ENCODE data around the gene COG7. TPM values are rescaled to one million over a fixed set of nuclear protein-coding genes. Genes with fewer than 3 reads are reported as not detected.
"Not testable (repeated sequence)": the region's sequence is repeated elsewhere in the genome, so short reads cannot be mapped to it uniquely, and the experiment has no call there.

Gene COG7
- total RNA-seq, 1 donor from 2014 or later = 18.1 TPM

DNA sequence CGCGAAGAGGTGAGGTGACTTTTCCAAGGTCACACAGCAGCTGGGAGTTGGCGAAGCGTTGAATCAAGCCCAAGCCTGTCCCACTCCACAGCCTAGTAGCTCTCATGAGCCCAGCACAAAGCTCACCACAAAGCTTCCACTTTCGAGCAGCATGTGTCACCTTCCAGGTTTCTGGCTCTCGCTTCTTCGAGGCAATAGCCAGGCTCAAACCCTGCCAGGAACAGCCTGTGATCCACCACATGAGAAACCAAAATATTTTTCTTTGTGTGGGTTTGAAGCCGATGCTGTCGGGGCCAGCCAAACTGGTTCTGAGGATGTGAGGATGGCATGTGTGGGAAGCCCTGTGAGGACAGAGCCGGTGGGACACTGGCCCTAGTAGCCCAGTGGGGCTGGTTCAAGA is 68.1 kb downstream of the COG7 start:
- DNase-seq = no peak

DNA sequence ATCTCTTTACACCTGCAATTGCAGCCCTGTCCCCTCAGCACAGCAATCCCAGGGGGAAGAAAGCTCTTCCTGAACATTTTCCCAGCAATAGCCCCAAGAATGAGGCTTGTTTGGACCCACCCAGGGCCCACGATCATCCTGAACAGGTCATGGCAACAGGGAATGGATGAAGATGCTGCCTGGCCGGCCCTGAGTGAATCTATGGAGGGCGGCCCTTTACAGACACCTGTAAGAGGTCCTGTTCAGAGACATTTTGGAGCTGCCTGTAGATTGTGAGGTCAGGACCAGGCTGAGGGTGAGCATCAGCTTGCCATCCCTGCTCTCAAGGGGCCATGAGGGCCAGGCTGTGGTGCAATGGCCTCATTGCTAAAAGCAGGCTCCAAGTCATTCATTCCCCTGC is 69.1 kb downstream of the COG7 start:
- DNase-seq = no peak

DNA sequence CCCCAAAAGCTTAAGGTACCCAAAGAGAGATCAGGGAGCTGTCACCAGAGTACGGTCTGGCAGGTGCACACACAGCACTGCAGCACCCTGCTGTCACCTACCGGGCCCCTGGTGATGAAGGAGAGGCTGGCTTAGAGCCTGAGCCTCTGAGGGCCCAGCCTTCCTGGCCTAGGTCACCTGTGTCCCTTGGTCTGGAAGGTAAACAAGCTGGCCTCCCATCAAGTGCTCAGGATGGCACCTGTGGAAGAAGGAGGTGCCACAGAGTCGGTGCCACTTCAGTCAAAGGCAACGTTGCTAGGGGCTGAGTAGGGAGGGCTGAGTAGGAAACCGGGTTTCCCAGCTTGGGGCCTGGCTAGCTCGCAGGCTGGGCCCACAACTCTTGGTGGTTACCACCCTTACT is 70.7 kb downstream of the COG7 start:
- no peak for DNase-seq

DNA sequence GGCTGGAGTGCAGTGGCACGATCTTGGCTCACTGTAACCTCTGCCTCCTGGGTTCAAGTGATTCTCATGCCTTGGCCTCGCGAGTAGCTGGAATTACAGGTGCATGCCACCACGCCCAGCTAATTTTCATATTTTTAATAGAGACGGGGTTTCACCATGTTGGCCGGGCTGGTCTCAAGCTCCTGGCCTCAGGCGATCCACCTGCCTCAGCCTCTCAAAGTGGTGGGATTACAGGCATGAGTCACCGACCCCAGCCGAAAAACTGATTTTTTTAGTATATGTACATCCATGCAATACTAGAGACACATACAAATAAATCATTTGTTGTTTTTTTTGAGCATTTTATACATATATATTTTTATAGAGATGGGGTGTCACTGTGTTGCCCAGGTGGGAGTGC is 71.3 kb downstream of the COG7 start:
- DNase-seq = not testable (repeated sequence)

DNA sequence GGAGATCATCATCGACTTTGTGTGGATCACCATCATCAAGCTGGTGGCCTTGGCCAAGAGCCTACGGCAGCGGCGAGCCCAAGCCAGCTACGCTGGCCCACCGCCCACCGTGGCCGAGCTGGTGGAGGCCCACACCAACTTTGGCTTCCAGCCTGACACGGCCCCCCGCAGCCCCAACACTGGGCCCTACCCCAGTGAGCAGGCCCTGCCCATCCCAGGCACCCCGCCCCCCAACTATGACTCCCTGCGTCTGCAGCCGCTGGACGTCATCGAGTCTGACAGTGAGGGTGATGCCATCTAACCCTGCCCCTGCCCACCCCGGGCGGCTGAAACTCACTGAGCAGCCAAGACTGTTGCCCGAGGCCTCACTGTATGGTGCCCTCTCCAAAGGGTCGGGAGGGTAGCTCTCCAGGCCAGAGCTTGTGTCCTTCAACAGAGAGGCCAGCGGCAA is 72.5 kb downstream of the COG7 start:
- no peak for DNase-seq

DNA sequence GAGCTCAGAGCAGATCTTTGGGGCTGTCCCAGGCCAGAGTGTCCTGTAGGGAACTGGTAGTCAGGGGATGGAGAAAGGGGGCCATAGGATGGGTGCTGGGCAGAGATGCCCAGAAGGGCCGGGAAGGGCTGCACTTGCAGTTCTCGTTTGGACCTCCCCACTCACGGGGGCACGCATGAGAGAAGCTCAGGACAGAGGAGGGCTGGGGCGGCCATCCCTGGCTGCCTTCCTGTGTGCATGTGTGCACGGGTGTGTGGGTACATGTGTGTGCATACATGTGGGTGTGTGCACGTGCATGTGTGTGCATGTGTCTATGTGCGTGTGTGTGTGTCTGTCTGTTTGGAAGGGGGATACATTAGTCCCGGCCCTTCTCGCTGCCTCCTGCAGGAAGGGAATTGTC is 73.3 kb downstream of the COG7 start:
- no peak for DNase-seq

DNA sequence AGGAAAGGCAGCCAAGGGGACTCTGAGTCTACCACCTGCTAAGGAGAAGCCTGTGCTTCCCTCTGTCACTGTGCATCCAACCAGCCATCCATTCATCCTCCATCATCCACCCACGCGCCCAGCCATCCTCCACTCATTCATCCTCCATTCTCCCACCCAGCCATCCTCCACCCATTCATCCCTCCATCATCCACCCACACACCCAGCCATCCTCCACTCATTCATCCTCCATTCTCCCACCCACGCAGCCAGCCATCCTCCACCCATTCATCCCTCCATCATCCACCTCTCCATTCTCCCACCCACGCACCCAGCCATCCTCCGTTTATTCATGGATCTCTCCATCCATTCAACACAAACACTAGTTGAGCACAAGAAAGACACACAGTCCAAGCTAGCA is 74.1 kb downstream of the COG7 start:
- DNase-seq = no peak

DNA sequence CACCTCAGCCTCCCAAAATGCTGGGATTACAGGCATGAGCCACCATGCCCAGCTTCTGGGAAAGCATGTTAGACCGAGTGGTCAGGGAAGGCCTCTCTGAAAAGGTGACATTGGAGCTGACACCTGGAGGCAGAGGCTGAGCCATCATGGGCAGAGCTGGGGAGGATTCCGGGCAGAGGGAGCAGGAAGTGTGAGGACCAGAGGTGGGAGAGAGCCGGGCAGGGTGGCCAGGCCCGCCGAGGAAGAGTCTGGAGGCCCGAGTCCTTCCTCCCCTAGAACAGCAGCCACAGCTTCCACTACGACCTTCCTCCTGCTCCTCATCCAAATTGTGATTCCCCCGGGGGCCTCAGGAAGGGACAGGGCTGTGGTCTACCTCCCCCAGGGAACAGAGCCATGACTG is 74.7 kb downstream of the COG7 start:
- DNase-seq = no peak

DNA sequence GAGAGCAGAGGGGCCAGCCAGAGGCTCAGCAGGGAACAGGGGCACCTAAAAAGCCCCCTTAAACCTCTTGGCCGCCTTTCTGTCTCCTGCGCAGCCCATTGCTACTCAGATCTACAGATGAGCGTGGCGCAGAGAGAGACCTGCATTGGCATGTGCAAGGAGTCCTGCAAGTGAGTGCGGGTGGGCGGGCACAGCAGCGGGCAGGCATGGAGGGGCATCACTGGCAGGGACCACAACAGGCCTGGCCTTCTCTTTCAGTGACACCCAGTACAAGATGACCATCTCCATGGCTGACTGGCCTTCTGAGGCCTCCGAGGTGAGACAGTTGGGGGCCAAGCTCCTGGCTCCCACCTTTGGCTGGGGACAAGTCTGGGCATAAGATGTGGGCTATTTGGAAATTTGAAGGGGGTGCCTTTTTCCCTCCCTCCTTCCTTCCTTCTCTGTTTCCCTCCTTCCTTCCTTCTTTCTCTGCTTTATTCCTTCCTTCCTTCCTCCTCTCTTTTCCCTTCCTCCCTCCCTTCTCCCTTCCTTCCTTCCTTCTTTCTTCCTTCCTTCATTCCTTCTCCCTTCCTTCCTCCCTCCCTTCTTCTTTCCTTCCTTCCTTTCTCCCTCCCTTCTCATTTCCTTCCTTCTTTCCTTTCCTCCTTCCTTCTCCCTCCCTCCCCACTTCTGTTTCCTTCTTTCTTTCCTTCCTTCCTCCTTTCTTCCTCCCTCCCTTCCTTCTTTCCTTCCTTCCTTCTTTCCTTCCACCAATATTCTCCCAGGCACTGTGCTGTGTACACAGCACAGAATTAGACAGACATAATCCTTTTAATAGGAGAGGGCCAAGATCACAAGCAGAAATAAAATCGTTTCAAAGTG is 75.7 kb downstream of the COG7 start:
- DNase-seq = no peak

DNA sequence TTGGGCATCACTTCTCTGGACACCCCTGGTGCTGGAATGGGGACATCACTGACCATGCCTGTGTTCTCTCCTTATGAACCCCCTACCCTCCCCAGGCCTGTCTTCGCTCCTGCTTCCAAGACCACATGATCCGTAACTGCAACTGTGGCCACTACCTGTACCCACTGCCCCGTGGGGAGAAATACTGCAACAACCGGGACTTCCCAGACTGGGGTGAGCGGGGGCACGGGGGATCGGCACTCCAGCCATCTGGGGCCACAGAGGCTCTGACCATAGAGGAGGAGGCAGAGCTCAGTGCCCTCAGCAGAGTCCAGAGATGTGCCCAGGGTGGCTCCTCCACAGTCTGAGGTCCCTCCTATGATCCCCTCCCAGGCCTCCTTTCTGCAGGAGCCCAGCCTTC is 77.3 kb downstream of the COG7 start:
- no peak for DNase-seq

DNA sequence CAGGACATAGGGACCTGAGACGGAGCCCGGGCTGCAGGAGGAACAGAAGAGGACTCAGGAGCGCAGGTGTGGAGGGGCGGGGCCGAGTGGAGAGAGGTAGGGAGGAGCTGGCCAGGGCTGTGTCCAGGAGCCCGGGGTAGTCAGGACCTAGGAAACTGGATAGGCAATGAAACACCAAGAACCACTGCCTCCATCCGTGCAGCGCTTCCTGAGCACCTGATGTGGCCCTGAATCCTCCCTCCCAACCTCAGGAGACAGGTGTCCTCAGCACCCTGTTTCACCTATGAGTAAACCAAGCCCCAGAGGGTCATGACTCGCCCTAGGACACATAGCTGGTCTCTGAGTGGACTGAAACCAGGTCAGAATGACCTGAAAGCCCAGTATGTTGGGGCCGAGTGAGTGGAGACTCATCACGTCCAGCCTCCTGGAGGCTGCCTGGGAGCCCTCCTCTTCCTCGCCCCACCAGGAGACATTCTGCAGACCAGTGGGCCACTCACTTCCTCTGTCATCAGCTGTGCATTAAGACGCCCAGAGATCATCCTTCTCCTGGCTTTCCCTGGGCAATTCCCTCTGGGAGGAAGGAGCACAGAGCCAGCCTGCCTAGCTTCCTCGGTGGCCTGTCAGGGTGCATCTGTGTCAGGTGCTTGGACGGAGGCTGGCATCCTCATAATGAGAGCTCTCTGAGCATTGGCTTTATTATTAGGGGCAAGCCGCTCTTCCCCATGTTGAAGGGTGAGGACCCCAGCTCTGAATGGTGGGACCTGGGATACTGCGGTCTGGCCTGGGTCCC is 78.1 kb downstream of the COG7 start:
- DNase-seq = no peak

DNA sequence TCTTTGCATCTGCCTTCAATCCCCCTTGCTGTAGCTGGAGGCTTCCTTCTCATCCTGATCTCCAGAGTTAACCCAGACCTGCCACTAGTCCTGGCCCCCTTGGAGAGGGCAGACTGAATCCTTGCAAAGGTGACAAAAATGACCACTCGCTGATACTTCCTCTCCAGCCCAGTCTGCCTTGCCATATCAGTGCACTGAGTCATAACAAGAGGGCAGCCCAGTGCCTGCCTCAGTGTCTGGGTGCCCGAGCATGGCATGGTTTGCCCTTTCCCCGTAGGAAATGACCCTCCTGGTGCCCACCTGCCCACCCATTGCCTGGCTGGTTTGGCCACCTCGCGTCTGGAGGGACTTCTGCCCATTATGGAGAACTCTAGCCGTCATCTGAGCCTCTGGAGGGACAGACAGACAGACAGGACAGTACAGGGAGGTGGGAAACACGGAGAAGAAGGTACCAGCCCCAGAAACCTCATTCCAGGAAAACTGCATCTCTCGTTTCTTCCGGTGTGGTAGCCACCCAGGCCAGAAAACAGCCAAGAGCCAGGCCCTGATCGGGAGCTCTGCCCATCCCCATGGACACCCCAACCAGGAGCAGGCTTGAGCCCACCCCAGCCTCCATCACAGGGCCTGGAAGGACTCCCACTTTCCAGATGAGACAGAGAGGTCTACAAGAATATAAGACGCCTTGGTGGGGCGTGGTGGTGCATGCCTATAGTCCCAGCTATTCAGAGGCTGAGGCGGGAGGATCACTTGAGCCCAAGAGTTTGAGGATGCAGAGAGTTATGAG is 79.4 kb downstream of the COG7 start:
- DNase-seq = no peak

DNA sequence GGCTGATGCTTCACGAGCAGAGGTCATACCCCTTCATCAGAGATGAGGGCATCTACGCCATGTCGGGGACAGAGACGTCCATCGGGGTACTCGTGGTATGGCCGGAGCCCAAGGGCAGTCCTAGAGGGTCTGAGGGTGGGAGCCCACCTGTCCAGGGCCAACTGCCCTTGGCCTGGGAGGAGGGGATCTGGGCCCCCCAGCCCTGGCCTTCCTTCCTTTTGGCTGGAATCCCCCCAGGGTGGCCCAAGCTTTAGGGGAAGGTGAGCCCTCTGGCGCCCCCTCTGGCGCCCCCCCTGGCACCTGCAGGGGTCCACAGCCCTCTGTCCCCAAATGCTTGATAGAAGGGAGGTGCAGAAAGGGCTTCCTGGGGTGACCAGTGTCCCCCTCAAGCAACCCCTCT is 81.6 kb downstream of the COG7 start:
- DNase-seq = no peak

DNA sequence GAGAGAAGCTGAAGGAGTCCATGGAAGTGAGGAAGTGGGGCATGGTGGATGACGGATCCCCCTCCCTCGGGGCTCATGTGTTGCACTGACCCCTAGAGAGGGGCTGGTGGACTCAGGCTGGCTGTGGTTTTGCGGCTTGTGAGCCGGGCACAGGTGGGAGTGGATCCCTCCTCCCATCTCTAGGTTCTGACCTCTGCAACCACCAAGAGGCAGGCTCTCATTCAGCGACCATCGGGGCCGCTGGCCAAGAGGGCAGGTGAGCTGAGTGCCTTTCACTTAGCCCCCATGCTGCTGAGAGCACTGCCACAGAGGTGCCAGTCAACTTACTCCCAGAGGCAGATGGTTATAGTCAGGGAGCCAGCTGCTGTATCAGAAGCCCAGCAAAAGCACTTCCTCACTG is 83.6 kb downstream of the COG7 start:
- DNase-seq = no peak

DNA sequence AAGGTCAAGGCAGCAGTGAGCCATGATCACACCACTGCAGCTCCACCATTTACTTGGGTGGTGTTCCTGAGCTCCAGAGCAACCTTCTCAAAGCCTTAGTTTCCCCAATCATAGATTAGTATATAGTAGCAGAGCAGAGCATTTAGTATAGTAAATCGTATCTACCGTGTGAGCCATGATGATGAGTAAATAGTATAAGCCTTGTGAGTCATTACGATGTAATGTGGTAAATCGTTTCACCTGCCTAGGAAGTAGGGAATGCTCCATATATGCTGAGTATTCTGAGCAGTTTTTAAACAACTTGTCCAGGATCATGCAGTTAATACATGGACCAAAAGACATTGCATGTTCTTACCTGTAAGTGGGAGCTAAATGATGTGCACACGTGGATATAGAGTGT is 84.5 kb downstream of the COG7 start:
- no peak for DNase-seq

DNA sequence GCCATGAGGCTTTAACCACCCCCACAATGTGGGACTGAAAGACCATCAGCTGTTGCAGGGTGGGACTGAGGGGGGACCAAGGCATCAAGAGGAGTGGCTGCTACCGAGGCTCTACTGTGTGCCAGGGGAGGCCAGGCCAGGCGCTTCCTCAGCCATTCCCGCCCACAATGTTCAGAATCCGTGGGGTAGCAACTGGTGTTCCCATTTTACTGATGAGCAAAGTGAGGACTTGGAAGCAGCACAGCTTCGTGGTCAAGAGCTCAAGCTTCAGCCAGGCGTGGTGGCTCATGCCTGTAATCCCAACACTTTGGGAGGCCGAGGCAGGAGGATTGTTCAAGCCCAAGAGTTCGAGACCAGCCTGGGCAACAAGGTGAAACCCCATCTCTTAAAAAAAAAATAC is 85.0 kb downstream of the COG7 start:
- DNase-seq = no peak

DNA sequence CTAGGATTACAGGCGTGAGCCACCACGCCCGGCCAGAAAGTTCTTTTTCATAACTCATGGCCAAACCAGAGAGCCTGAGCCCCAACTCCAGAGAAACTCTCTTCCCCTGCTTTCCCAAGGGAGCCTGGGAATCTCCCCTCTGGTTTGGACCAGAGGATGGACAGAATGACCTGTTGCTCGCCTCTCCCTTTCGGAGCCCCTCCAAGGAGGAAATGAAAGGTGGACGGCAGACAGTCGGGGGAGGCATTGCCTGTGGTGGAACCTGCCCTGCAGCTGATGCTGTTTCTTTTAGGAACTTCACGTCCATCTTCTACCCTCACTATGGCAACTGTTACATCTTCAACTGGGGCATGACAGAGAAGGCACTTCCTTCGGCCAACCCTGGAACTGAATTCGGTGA is 85.4 kb downstream of the COG7 start:
- no peak for DNase-seq

DNA sequence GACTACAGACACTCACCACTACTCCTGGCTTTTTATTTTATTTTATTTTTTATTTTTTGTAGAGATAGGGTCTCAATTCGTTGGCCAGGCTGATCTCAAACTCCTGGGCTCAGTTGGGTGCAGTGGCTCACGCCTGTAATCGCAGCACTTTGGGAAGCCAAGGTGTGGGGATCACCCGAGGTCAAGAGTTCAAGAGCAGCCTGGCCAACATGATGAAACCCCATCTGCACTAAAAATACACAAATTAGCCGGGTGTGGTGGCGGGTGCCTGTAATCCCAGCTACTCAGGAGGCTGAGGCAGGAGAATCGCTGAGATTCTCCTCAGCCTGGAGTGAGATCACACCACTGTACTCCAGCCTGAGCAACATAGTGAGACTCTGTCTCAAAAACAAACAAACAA is 86.6 kb downstream of the COG7 start:
- DNase-seq = not testable (repeated sequence)

DNA sequence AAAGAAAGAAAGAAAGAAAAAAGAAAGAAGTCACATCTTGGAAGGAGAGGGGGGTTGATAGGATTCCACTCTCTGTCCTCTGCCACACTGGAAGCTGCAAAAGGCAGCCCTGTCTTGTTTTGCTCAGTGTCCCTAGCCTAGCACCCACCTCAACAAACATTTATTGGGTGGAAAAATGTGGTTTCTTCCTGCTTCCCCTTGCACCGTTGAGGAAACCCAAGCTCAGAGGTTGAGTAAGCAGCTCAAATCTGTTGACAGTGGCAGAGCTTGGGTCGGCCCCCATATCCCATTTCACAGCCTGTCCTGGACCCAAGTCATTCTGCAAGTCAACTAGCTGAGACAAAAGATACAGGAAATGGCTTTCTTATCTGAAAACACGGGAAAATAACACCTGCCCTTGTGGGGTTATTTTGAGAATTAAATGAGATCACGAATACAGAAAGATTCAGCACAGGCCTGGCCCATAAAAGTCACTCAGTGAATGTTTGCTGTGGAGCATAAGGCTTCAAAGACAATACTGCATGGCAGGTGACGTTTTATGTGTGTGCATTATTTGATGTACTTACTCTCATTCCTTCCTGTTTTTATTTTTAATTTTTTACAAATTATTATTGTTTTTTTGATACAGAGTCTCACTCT is 87.3 kb downstream of the COG7 start:
- no peak for DNase-seq

DNA sequence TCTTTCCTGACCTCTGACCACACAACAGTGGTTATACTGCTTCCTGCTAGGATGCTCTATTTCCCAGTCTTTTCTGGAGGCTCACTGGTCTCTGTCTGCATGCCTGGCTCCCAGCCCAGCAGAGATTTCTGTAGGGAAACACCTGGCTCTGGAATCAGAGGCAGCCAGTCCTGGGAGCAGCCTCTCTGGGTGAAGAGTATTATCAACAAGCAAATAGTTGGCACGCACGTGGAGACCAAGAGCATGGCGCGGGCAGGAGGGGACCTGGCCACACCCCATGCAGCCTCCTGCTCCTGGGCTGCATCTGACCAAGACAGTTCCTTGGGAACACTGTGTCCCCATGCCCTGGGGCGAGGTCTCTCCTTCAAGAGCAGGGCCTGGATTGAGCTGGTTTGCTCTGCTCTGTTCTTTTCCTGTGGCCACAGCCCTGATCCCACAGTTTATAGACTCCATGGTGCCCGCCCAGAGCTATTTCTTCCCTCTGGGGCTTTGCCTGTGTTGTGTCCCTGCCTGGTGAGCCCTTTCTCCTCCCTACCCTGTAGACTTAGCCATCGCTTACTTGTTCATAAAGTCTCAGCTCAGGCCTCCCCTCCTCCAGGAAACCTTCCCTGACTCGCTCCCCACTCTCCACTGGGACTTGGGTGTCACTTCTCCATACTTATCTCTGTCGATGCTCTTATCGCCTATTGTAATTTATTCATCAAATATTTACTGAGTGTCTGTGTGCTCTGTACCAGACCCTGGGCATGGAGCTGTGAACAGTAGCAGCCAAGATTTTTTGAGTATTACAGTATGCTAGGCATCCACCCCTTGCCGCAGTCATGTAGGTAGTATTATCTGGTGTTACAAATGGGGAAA is 90.3 kb downstream of the COG7 start:
- peak; percentile 18 for DNase-seq

DNA sequence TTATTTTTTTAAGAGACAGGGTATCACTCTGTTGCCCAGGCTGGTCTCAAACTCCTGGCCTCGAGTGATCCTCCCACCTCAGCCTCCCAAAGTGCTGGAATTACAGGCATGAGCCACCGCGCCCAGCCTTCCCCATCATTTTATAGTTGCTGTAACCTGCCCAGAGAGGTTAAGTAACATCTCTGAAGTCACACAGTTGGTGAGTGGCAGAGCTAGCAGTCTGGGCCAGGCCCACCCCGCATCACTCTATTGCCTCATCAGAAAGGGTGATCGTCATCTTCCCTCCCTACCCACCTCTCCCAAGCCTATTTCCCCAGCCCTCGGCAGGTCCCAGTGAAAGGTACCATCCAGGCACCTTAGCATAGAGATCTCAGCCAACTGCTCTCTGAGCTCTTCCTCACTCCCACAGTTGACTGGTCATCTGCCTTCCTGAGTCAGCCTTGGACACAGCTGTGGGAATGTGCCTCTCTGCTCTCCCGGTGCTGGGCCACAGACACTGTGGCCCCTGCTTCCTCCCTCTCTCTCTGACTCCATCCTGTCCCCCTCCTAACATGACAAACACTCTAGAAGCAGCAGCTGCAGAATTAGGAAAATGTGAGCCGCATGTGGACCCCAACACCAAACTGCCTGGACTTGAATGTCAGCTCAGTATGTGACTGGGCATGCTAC is 93.8 kb downstream of the COG7 start:
- no peak for DNase-seq

Data from tongue (tissue), 2 donors.